Ascending aorta (tissue), 2 donors: Measurements from ENCODE around the gene HDAC5. TPM values are rescaled to one million over a fixed set of nuclear protein-coding genes. Genes with fewer than 3 reads are reported as not detected.

Source experiments
- DNase-seq, 2 donors: peaks; one replicate each; pipeline ENCODE4 v3.0.0-alpha.2; 2019; ENCODE audit warnings: low spot score in 2 of 2
- H3K27ac ChIP-seq, 2 donors: fragments of 200-600 bp; sonication (generic); one replicate each; pipeline ENCODE4 v1.5.1; 2016 to 2017; ENCODE audit warnings: mild to moderate bottlenecking in 1 of 2
- H3K27me3 ChIP-seq: fragments of 200-600 bp; sonication (generic); one replicate; pipeline ENCODE4 v1.5.1; 2017
- H3K36me3 ChIP-seq, 2 donors: fragments of 200-600 bp; sonication (generic); one replicate each; pipeline ENCODE4 v1.5.1; 2016
- H3K4me1 ChIP-seq, 2 donors: fragments of 200-600 bp; sonication (generic); one replicate each; pipeline ENCODE4 v1.5.1; 2016 to 2017; ENCODE audit warnings: mild to moderate bottlenecking in 1 of 2
- H3K4me3 ChIP-seq, 2 donors: fragments of 200-600 bp; sonication (generic); one replicate each; pipeline ENCODE4 v1.5.1; 2016 to 2017; ENCODE audit warnings: mild to moderate bottlenecking in 1 of 2
- H3K9me3 ChIP-seq, 2 donors: fragments of 200-600 bp; sonication (generic); one replicate each; pipeline ENCODE4 v1.5.1; 2016
- intact Hi-C: fragments of 100-400 bp; cut with DNase I; formaldehyde crosslinking; loops from one replicate; pipeline ENCODE4 v1.15.1; 2023
- total RNA-seq: library from RNA; depleted of rRNA; stranded (reverse); fragments of >200 nt; gene quantifications from one replicate; pipeline ENCODE4 v1.1.0, GENCODE V29; 2016
- TF ChIP-seq, protein P1 (sequence below), 3 experiments: fragments of 200-600 bp in 2 of 3; fragments of 450-650 bp in 1 of 3; sonication (generic) in 2 of 3; IDR thresholded peaks; one replicate each; pipeline ENCODE4 v1.5.1; 2016 to 2019; ENCODE audit warnings: antibody characterized with exemption in 3 of 3, mild to moderate bottlenecking in 1 of 3, moderate library complexity in 1 of 3

The HDAC5 gene
- total RNA-seq, 1 donor from 2014 or later, result 189 TPM

DNA sequence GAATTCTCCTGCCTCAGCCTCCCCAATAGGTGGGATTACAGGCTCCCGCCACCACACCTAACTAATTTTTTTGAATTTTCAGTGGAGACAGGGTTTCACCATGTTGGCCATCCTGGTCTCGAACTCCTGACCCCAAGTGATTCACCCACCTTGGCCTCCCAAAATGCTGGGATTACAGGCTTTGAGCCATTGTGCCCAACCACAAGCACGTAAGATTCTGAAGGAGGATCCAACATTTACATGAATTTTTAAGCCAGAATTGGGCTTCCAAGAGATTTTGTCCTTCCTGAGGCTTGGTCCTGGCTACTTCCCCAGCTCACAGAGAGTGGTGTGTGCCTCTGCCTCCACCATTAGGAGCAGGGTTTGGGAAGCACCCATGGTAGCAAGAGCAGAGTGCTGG, 41.8 kb downstream of the HDAC5 start:
- no peak for DNase-seq
- Histone ChIP-seq H3K36me3 (peaks cover 82 to 98% of the 10 kb centered on the region in 2 donors), H3K9me3 (no peaks in the 10 kb centered on the region), H3K27me3 (no peaks in the 10 kb centered on the region), H3K27ac (peak overlapping the region; percentile 2 to 31), H3K4me1 (no peaks in the 10 kb centered on the region), H3K4me3 (no peak overlapping the region)
- intact Hi-C loops, result no loop called here
- TF ChIP-seq, protein P1, sequence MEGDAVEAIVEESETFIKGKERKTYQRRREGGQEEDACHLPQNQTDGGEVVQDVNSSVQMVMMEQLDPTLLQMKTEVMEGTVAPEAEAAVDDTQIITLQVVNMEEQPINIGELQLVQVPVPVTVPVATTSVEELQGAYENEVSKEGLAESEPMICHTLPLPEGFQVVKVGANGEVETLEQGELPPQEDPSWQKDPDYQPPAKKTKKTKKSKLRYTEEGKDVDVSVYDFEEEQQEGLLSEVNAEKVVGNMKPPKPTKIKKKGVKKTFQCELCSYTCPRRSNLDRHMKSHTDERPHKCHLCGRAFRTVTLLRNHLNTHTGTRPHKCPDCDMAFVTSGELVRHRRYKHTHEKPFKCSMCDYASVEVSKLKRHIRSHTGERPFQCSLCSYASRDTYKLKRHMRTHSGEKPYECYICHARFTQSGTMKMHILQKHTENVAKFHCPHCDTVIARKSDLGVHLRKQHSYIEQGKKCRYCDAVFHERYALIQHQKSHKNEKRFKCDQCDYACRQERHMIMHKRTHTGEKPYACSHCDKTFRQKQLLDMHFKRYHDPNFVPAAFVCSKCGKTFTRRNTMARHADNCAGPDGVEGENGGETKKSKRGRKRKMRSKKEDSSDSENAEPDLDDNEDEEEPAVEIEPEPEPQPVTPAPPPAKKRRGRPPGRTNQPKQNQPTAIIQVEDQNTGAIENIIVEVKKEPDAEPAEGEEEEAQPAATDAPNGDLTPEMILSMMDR (IDR thresholded peaks at IDR 0.05), result no peak

DNA sequence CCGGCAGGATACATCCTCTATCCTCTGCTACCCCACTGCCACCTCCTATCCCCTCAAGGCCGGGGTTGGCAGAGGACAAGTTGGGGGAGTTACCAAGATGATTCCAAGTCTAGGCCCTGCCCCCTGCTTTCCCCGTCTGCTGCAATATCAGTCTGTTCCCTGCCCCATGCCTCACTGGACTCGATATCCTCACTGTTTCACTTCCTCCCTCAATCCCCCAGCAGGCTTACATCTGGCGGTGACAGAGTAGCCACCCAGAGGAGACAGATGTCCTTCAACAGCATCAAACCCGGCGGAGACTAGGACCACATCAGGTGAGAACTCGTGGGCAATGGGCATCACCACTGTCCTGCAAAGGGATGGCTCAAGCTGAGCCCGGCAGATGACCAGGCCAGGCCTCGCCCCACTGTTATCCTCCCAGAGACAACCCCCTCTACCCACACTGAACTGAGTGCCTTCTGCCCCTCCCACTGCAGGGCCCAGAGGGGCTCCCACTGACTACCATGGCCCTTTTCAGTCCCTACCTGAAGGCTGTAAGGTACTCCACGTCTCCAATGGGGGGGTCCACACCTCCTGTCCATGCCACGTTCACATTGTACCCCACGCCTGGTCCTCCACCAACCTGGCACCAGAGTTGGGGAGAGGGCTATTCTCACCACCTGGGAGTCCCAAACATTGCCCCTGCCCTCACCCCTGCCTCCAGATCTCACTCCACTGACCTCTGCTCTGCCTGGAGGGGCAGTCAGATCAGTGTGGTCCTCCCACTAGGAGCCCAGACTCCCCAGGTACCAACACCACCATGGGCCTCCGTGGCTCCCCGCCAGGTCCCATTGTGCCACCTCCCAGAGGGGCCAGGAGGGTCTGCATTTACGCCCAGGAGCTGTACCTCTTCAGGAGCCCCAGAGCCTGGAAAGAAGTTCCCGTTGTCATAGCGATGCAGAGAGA, 43.3 kb downstream of the HDAC5 start:
- H3K27ac ChIP-seq, result no peak overlapping the region

GRCh38 chr17:44078412-44078811, 45.0 kb downstream of the HDAC5 start:
- TF ChIP-seq, protein P1 (IDR thresholded peaks at IDR 0.05), result no peak
- DNase-seq, result no peak
- H3K27me3 ChIP-seq, result no peaks in the 10 kb centered on the region
- intact Hi-C loops, result no loop called here
- no peak overlapping the region for H3K4me3 ChIP-seq
- H3K36me3 ChIP-seq, result peaks cover 60 to 91% of the 10 kb centered on the region in 2 donors
- H3K4me1 ChIP-seq, result no peaks in the 10 kb centered on the region
- H3K9me3 ChIP-seq, result no peaks in the 10 kb centered on the region
- H3K27ac ChIP-seq, result no peak overlapping the region

More for the DNA sequence above, 43.3 kb downstream of the HDAC5 start:
- intact Hi-C loops, result no loop called here
- no peaks in the 10 kb centered on the region for H3K4me1 ChIP-seq
- TF ChIP-seq, protein P1 (IDR thresholded peaks at IDR 0.05), result no peak
- no peak overlapping the region for H3K4me3 ChIP-seq
- no peaks in the 10 kb centered on the region for H3K27me3 ChIP-seq
- H3K36me3 ChIP-seq, result peaks cover 77 to 99% of the 10 kb centered on the region in 2 donors
- no peaks in the 10 kb centered on the region for H3K9me3 ChIP-seq
- DNase-seq, result no peak

GRCh38 chr17:44077595-44077909, 45.9 kb downstream of the HDAC5 start:
- H3K36me3 ChIP-seq, result peaks cover 51 to 83% of the 10 kb centered on the region in 2 donors
- DNase-seq, result no peak
- no peak overlapping the region for H3K4me3 ChIP-seq
- H3K27ac ChIP-seq, result no peak overlapping the region
- H3K9me3 ChIP-seq, result no peaks in the 10 kb centered on the region
- TF ChIP-seq, protein P1 (IDR thresholded peaks at IDR 0.05), result no peak
- H3K4me1 ChIP-seq, result peaks cover 0 to 5% of the 10 kb centered on the region in 2 donors
- no peaks in the 10 kb centered on the region for H3K27me3 ChIP-seq
- intact Hi-C loops, result no loop called here

GRCh38 chr17:44076716-44077594, 46.5 kb downstream of the HDAC5 start:
- peak overlapping the region in 1 of 2 donors; percentile 10 for H3K27ac ChIP-seq
- no peaks in the 10 kb centered on the region for H3K9me3 ChIP-seq
- peaks cover under 1 to 6% of the 10 kb centered on the region in 2 donors for H3K4me1 ChIP-seq
- DNase-seq, result no peak
- no peaks in the 10 kb centered on the region for H3K27me3 ChIP-seq
- TF ChIP-seq, protein P1 (IDR thresholded peaks at IDR 0.05), result no peak
- intact Hi-C loops, result no loop called here
- no peak overlapping the region for H3K4me3 ChIP-seq
- H3K36me3 ChIP-seq, result peaks cover 45 to 77% of the 10 kb centered on the region in 2 donors
